ENCODE results near the gene MISP. TPM values are rescaled to one million over a fixed set of nuclear protein-coding genes. Genes with fewer than 3 reads are reported as not detected.

The MISP gene
- total and polyA plus RNA-seq, 2 of the 4 experiments (the other 2 are of a cell fraction): not detected

DNA sequence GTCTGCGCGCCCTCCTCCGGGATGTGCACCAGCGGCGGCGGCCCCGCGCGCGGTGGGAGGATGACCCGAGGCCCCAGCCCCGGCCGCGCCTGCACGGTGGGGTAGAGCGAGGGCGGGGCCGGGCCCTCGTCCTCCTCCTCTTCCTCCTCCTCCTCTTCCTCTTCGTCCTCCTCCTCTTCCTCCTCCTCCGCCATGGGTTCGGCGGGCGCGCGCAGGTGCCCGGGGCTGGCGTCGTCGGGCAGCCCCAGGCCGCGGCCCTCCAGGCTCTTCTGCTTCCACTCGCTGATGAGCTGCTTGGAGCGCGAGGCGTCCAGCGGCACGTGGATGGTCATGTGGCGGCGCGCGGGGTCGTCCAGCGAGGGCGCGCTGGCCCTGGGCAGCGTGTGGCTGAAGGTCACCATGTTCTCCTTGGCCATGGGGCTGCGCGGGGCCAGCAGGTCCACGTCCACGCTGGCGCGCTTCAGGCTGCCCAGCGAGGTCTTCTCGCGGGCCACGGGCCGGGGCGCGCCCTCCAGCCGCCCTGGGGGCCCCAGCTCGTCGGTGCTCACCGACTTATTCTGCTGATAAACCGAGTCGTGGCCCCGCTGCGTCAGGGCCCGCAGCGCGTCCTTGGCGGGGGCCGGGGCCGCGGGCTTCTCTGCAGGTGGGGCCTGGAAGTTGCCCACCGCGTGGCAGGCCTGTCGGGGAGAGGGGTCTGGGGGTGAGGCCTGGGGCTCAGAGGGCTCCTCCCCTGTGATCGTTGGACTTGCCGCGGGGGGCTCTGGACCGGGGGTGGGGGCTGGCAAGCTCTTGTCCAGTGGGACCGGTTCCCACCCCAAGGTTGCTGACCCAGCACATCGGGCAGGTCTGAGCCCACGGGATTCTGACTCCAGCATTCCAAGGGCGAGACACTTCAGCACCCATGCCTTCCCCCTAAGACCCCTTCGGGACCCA is 62.6 kb downstream of the MISP start:
- H3K23ac ChIP-seq (ENCODE audit: low read depth, low read length): no peak overlapping the region
- H3K9me1 ChIP-seq (ENCODE audit: insufficient read depth, low read length): no peaks in the 10 kb centered on the region
- POLR2A ChIA-PET (ENCODE audit: unreplicated experiment): no interaction called here
- no TSS peak for BruUV-seq (replicated peaks)
- H3K14ac ChIP-seq (replicated peaks; ENCODE audit: low read depth, low read length): no peak overlapping the region
- no peak overlapping the region for H2BK15ac ChIP-seq (ENCODE audit: low read depth, low read length)
- no peak overlapping the region for H3K4ac ChIP-seq (ENCODE audit: low read depth, low read length)
- H3K9me3 ChIP-seq (ENCODE audit: control insufficient read depth, insufficient read depth, low read length): no peaks in the 10 kb centered on the region
- intact Hi-C loops (cut with micrococcal nuclease): no loop called here
- DNase-seq (no peak), ATAC-seq (ENCODE audit: low read depth) (no peak; the same call in 1 of the 2 replicates)
- no peak overlapping the region for H3K27ac ChIP-seq (ENCODE audit: insufficient read depth, low read length)
- CTCF ChIA-PET: no interaction called here
- no peak overlapping the region for H3K9ac ChIP-seq (ENCODE audit: low read depth, low read length)
- no peak overlapping the region for H2AK5ac ChIP-seq (ENCODE audit: low read depth, low read length)
- no peak overlapping the region for H2BK5ac ChIP-seq (ENCODE audit: low read depth, low read length, poor library complexity, severe bottlenecking)
- H2BK120ac ChIP-seq (ENCODE audit: low read depth, low read length): no peak overlapping the region
- no peak overlapping the region for H4K91ac ChIP-seq (ENCODE audit: insufficient read depth, low read depth, low read length)
- no peak overlapping the region for H3K18ac ChIP-seq (ENCODE audit: low read depth, low read length)
- dilution Hi-C loops (cut with HindIII; ENCODE audit: low sequenced_read_pairs, unreplicated experiment): no loop called here
- 95% methylated on average over 58 of the region's 87 CpGs; no CpG with 5 or more reads in 1 of the 2 experiments for WGBS, 2 experiments (ENCODE audit: extremely low coverage in 2 of 2, insufficient read length in 1 of 2)
- H2BK20ac ChIP-seq (ENCODE audit: low read depth, low read length): no peak overlapping the region
- peaks cover 42% of the 10 kb centered on the region for H4K20me1 ChIP-seq (ENCODE audit: insufficient read depth, low read length)
- H3K4me2 ChIP-seq (ENCODE audit: low read depth, low read length): no peak overlapping the region
- H3K4me1 ChIP-seq (ENCODE audit: control insufficient read depth, insufficient read depth, low read length): no peaks in the 10 kb centered on the region
- in situ Hi-C loops (cut with MboI; ENCODE audit: low sequenced_read_pairs): no loop called here
- TF ChIP-seq, protein P1, sequence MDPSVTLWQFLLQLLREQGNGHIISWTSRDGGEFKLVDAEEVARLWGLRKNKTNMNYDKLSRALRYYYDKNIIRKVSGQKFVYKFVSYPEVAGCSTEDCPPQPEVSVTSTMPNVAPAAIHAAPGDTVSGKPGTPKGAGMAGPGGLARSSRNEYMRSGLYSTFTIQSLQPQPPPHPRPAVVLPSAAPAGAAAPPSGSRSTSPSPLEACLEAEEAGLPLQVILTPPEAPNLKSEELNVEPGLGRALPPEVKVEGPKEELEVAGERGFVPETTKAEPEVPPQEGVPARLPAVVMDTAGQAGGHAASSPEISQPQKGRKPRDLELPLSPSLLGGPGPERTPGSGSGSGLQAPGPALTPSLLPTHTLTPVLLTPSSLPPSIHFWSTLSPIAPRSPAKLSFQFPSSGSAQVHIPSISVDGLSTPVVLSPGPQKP (IDR thresholded peaks at IDR 0.05; ENCODE audit: borderline replicate concordance, low read depth, low read length): no peak
- TF ChIP-seq BHLHE40 (IDR thresholded peaks at IDR 0.05; ENCODE audit: low read depth, low read length) (no peak), MAFK (IDR thresholded peaks at IDR 0.05; ENCODE audit: low read depth, low read length) (peak; percentile 39; the same call in 1 of the 2 replicates)
- H3K56ac ChIP-seq (ENCODE audit: extremely low read depth, insufficient read depth, low read length): no peak overlapping the region
- H3K4me3 ChIP-seq (ENCODE audit: insufficient read depth, low read depth, low read length): no peak overlapping the region
- H2AFZ ChIP-seq (replicated peaks; ENCODE audit: low read length, poor library complexity): no peak overlapping the region
- no peak overlapping the region for H4K8ac ChIP-seq (ENCODE audit: low read depth in 2 of 2, low read length in 2 of 2)
- no peaks in the 10 kb centered on the region for H3K27me3 ChIP-seq (ENCODE audit: control insufficient read depth, insufficient read depth, low read length)
- H4K5ac ChIP-seq (ENCODE audit: low read depth, low read length): no peak overlapping the region
- H3K36me3 ChIP-seq (ENCODE audit: control insufficient read depth, insufficient read depth, low read length): peaks cover 60% of the 10 kb centered on the region
- H2AK9ac ChIP-seq (replicated peaks; ENCODE audit: low read depth, low read length, poor library complexity): no peak overlapping the region
- H3K79me1 ChIP-seq (ENCODE audit: low read depth in 1 of 2, low read length in 2 of 2): peaks cover 8 to 20% of the 10 kb centered on the region in 2 experiments

Small RNA genes lying within 50 kb of the gene (microRNA-seq; reads per million reads assigned to microRNA genes)
- 0 to 21.9 reads per million in 2 experiments for gene MIR3187 (ENCODE audit: insufficient read depth in 1 of 2, insufficient read length in 1 of 2, unreplicated experiment in 1 of 2)
- gene MIR4745 (ENCODE audit: unreplicated experiment): 2.9 reads per million

Small RNA genes lying within 50 kb of the gene (small RNA-seq; reads per million reads assigned to genes)
- 0 reads per million in 5 experiments for gene MIR3187

Other genes starting within 250 kb of the MISP start
- 2.7 and 4.2 TPM in 2 replicates for gene TPGS1, start 243.6 kb upstream of the MISP start, total RNA-seq (2012; rRNA removed)
- 6.3 and 13.9 TPM in 2 replicates for gene TPGS1, start 243.6 kb upstream of the MISP start, polyA plus RNA-seq (2012; rRNA removed)
- gene CDC34, start 219.4 kb upstream of the MISP start, total RNA-seq (2012; rRNA removed): 35.7 and 39.2 TPM in 2 replicates
- gene CDC34, start 219.4 kb upstream of the MISP start, polyA plus RNA-seq (2012; rRNA removed): 68.9 and 80.8 TPM in 2 replicates
- gene GZMM, start 207.1 kb upstream of the MISP start, total RNA-seq (2012; rRNA removed): not detected in 2 replicates
- 0.11 and 0.24 TPM in 2 replicates for gene GZMM, start 207.1 kb upstream of the MISP start, polyA plus RNA-seq (2012; rRNA removed)
- 129 and 130 TPM in 2 replicates for gene BSG, start 178.5 kb upstream of the MISP start, total RNA-seq (2012; rRNA removed)
- 698 and 994 TPM in 2 replicates for gene BSG, start 178.5 kb upstream of the MISP start, polyA plus RNA-seq (2012; rRNA removed)
- 0.56 and 0.72 TPM in 2 replicates for gene HCN2, start 161.2 kb upstream of the MISP start, total RNA-seq (2012; rRNA removed)
- 2.0 and 2.6 TPM in 2 replicates for gene HCN2, start 161.2 kb upstream of the MISP start, polyA plus RNA-seq (2012; rRNA removed)
- 9.9 and 10.3 TPM in 2 replicates for gene POLRMT, start 117.6 kb upstream of the MISP start, total RNA-seq (2012; rRNA removed)
- 29.6 and 44.6 TPM in 2 replicates for gene POLRMT, start 117.6 kb upstream of the MISP start, polyA plus RNA-seq (2012; rRNA removed)
- gene FGF22, start 111.2 kb upstream of the MISP start, total RNA-seq (2012; rRNA removed): not detected in 2 replicates
- 0.14 and 0.24 TPM in 2 replicates for gene FGF22, start 111.2 kb upstream of the MISP start, polyA plus RNA-seq (2012; rRNA removed)
- gene RNF126, start 87.9 kb upstream of the MISP start, total RNA-seq (2012; rRNA removed): 7.0 and 8.6 TPM in 2 replicates
- gene RNF126, start 87.9 kb upstream of the MISP start, polyA plus RNA-seq (2012; rRNA removed): 25.8 and 27.4 TPM in 2 replicates
- 32.3 and 39.4 TPM in 2 replicates for gene FSTL3, start 74.7 kb upstream of the MISP start, total RNA-seq (2012; rRNA removed)
- gene FSTL3, start 74.7 kb upstream of the MISP start, polyA plus RNA-seq (2012; rRNA removed): 76.9 and 107 TPM in 2 replicates
- gene PRSS57, start 55.7 kb upstream of the MISP start, total RNA-seq (2012; rRNA removed): not detected in 2 replicates
- not detected in 2 replicates for gene PRSS57, start 55.7 kb upstream of the MISP start, polyA plus RNA-seq (2012; rRNA removed)
- gene PALM, start 42.2 kb upstream of the MISP start, total RNA-seq (2012; rRNA removed): 2.2 TPM in 2 replicates
- gene PALM, start 42.2 kb upstream of the MISP start, polyA plus RNA-seq (2012; rRNA removed): 7.4 and 8.3 TPM in 2 replicates
- gene PTBP1, start 46.3 kb downstream of the MISP start, total RNA-seq (2012; rRNA removed): 95.5 and 146 TPM in 2 replicates
- gene PTBP1, start 46.3 kb downstream of the MISP start, polyA plus RNA-seq (2012; rRNA removed): 269 and 483 TPM in 2 replicates
- gene PLPPR3, start 70.8 kb downstream of the MISP start, total RNA-seq (2012; rRNA removed): 0.36 and 0.56 TPM in 2 replicates
- gene PLPPR3, start 70.8 kb downstream of the MISP start, polyA plus RNA-seq (2012; rRNA removed): 1.2 and 2.0 TPM in 2 replicates
- gene AZU1, start 76.7 kb downstream of the MISP start, total RNA-seq (2012; rRNA removed): not detected in 2 replicates
- 0.12 TPM in 1 of 2 replicates, not detected in the other for gene AZU1, start 76.7 kb downstream of the MISP start, polyA plus RNA-seq (2012; rRNA removed)
- gene PRTN3, start 89.9 kb downstream of the MISP start, total RNA-seq (2012; rRNA removed): not detected in 2 replicates
- gene PRTN3, start 89.9 kb downstream of the MISP start, polyA plus RNA-seq (2012; rRNA removed): not detected in 2 replicates
- gene ELANE, start 101.2 kb downstream of the MISP start, total RNA-seq (2012; rRNA removed): not detected in 2 replicates
- gene ELANE, start 101.2 kb downstream of the MISP start, polyA plus RNA-seq (2012; rRNA removed): 0.24 and 0.27 TPM in 2 replicates
- 1.1 and 1.4 TPM in 2 replicates for gene CFD, start 108.6 kb downstream of the MISP start, total RNA-seq (2012; rRNA removed)
- gene CFD, start 108.6 kb downstream of the MISP start, polyA plus RNA-seq (2012; rRNA removed): 2.8 and 3.8 TPM in 2 replicates
- gene MED16, start 142.1 kb downstream of the MISP start, total RNA-seq (2012; rRNA removed): 8.1 and 15.3 TPM in 2 replicates
- gene MED16, start 142.1 kb downstream of the MISP start, polyA plus RNA-seq (2012; rRNA removed): 40.2 and 49.0 TPM in 2 replicates
- not detected in 2 replicates for gene RNU6-9, start 142.4 kb downstream of the MISP start, total RNA-seq (2012; rRNA removed)
- gene RNU6-9, start 142.4 kb downstream of the MISP start, polyA plus RNA-seq (2012; rRNA removed): not detected in 2 replicates
- 8.9 and 9.0 TPM in 2 replicates for gene R3HDM4, start 162.1 kb downstream of the MISP start, total RNA-seq (2012; rRNA removed)
- gene R3HDM4, start 162.1 kb downstream of the MISP start, polyA plus RNA-seq (2012; rRNA removed): 51.5 and 52.5 TPM in 2 replicates
- gene KISS1R, start 166.2 kb downstream of the MISP start, total RNA-seq (2012; rRNA removed): not detected in 2 replicates
- not detected in 2 replicates for gene KISS1R, start 166.2 kb downstream of the MISP start, polyA plus RNA-seq (2012; rRNA removed)
- gene ARID3A, start 174.9 kb downstream of the MISP start, total RNA-seq (2012; rRNA removed): 16.0 and 16.7 TPM in 2 replicates
- 23.1 and 29.4 TPM in 2 replicates for gene ARID3A, start 174.9 kb downstream of the MISP start, polyA plus RNA-seq (2012; rRNA removed)
- gene WDR18, start 233.2 kb downstream of the MISP start, total RNA-seq (2012; rRNA removed): 37.1 and 38.9 TPM in 2 replicates
- gene WDR18, start 233.2 kb downstream of the MISP start, polyA plus RNA-seq (2012; rRNA removed): 56.9 and 74.5 TPM in 2 replicates
- under 0.01 and 0.28 TPM in 2 replicates for gene GRIN3B, start 249.3 kb downstream of the MISP start, total RNA-seq (2012; rRNA removed)
- 0.91 and 1.8 TPM in 2 replicates for gene GRIN3B, start 249.3 kb downstream of the MISP start, polyA plus RNA-seq (2012; rRNA removed)